HuH-7.5 (cell line): ENCODE data around the gene TMEM175.
"Not testable (repeated sequence)": the region's sequence is repeated elsewhere in the genome, so short reads cannot be mapped to it uniquely, and the experiment has no call there.

Source experiments
- DNase-seq: peaks from one replicate; pipeline ENCODE4 v3.0.0; 2011; ENCODE audit warnings: low spot score

The TMEM175 gene

DNA sequence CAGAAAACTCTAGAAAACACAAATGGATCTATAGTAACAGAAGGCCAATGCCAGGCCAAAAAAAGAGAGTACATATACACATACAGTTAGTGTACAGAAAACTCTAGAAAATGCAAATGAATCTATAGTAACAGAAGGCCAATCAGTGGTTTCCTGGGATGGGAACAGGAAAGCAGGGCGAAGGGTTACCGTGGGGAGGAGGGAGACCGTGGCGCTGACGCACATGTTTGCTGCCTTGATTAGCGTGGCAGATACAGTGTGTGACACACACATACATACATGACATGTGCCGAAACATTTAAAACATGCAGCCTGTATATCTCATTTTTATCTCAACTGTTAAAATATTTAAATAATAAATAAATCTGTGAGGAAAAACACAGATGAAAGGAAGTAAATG lies 14.8 kb upstream of the TMEM175 start:
- DNase-seq, result no peak

DNA sequence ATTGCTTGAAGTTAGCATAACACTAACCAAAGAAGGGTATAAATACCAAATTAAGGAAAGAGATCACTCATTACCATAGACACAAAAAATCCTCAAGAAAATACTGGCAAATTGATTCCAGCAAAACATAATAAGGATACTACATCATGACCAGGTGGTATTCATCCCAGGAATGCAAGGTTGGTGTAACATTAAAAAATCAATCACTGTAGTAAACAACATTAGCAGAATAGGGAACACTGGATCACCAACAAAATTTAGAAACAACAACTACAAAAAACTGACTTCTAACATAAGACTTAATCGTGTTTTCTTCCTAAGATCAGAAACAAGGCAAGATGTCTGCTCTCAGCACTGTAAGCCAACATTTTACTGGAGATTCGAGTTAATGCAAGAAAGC lies 14.3 kb upstream of the TMEM175 start:
- DNase-seq, result no peak

DNA sequence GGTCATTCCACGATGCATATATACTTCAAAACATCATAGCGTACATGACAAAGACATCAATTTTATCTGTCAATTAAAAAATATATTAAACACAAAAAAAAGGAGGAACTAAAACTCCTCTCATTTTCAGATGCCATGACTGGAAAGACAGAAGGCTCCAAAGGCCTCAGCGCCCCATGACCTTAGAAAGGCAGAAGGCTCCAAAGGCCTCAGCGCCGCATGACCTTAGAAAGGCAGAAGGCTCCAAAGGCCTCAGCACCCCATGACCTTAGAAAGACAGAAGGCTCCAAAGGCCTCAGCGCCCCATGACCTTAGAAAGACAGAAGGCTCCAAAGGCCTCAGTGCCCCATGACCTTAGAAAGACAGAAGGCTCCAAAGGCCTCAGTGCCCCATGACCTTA lies 13.7 kb upstream of the TMEM175 start:
- not testable (repeated sequence) for DNase-seq

DNA sequence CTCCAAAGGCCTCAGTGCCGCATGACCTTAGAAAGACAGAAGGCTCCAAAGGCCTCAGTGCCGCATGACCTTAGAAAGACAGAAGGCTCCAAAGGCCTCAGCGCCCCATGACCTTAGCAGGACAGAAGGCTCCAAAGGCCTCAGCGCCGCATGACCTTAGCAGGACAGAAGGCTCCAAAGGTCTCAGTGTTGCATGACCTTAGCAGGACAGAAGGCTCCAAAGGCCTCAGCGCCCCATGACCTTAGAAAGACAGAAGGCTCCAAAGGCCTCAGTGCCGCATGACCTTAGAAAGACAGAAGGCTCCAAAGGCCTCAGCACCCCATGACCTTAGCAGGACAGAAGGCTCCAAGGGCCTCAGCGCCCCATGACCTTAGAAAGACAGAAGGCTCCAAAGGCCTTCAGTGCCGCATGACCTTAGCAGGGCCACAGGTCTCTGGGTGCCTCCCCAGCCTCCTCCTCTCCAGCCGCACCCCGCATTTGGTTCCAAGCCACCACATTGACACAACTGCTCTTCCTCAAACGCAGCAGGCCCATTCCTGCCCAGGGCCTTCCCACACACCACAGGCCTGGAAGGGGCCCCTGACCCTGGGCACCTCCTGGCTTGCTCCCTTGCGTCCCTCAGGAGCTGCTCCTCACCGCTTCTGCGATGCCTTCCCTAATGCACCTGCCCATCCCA lies 13.1 kb upstream of the TMEM175 start:
- not testable (repeated sequence) for DNase-seq

DNA sequence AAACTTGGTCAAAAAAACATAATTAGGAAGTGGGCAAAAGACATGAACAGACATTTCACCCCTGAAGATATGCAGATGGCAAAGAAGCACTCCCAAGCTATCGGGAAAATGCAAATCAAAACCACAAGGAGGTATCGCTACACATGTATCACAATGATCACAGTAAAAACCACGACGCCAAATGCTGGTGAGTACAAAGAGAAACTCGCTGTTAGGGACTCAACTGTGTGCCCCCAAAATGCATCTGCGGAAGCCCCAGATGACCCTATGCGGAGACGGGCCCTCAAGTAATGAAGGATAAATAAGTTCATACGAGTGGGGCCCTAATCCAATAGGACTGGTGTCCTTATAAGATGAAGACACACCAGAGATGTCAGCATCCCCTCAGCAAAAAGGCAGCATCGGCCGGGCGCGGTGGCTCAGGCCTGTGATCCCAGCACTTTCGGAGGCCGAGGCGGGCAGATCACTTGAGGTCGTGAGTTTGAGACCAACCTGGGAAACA lies 10.4 kb upstream of the TMEM175 start:
- DNase-seq, result no peak

DNA sequence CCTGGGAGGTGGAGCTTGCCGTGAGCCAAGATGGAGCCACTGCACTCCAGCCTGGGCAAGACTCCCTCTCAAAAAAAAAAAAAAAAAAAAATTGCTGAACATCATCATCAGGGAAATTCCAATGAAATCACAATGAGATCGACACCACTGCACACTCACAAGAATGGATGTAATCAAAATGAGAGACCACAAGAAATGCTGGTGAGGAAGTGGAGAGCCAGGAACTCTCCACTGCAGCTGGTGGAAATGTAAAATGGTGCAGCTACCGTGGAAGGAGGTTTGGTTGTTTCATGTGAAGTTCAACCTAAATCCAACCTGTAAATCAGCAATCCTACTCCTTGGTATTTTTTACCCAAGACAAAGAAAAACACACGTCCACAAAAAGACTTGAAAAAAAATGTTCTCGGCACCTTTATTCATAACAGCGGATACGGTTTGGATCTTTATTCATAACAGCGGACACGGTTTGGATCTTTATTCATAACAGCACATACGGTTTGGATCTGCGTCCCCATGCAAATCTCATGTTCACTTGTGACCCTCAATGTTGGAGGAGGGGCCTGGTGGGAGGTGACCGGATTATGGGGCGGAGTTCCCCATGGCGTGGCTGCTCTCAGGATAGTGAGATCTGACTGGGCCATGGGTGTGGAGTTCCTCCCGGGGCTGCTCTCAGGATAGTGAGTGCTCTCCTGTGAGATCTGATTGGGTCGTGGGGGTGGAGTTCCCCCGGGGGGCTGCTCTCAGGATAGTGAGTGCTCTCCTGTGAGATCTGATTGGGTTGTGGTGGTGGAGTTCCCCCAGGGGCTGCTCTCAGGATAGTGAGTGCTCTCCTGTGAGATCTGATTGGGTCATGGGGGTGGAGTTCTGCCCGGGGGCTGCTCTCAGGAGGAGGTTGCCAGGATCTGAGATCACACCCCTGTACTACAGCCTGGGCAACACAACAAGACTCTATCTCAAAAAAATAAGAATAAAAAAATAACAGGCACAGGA lies 7.9 kb upstream of the TMEM175 start:
- no peak for DNase-seq

DNA sequence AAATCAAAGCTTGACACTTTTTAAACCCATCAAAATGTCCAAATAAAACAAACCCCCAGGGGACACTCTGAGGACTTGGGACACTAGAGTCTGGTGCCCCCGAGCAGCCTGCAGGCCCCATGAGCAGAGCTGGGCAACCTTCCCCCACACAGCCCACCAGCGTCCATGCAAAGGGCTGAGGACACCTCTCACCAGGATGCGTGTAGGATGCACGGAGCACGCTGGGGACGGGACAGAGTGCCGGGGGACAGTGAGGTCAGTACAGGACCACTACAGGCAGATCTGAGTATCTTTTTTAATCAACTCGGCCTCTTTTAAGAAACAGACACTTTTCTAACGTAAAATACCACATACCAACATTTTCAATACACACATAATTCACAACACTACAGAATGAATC lies 7.1 kb upstream of the TMEM175 start:
- DNase-seq, result no peak

DNA sequence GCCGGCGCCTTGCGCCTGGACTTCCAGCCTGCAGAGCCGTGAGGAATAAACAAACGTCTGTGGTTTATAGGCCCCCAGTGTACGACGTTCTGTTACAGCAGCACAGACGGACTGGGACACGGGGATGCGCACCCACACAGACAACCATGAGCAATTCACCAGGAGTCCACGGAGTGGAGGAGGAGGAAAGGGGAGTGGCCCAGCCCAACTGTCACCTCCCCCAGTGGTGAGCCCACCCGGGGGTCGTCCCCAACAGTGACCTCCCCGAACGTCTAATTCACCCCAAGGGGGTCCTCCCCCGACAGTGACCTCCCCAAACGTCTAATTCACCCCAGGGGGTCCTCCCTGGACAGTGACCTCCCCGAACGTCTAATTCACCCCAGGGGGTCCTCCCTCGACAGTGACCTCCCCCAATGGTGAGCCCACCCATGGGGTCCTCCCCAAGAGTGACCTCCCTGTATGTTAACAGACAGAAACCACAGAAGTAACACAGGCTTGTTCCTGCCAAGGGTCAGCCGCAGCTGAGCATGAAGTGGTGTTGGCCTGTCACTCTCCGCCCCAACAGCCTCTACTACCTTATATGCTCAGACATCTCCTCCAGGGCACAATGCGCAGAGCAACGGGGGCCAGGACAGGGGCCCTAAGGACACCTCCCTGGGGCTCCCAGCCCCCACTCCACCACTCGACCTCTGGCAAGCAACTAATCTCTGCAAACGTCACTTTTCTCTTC lies 6.3 kb upstream of the TMEM175 start:
- DNase-seq, result no peak

DNA sequence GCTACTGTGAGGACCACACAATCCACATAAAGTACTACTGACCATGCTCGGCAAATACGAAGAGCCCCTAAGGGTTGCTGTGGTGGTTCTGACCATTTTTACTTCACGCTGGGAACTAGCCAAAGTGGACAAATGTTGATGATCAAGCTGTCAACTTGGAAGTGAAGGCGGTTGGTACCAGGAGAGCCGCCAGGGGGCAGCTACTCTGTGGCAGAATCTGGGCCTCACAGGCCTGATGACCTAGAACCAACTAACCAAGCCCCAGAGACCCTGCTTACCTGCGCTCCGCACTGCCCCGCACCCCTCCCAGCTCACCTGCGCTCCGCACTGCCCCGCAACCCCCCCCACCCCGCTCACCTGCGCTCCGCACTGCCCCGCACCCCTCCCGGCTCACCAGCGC lies 5.7 kb upstream of the TMEM175 start:
- DNase-seq, result no peak

DNA sequence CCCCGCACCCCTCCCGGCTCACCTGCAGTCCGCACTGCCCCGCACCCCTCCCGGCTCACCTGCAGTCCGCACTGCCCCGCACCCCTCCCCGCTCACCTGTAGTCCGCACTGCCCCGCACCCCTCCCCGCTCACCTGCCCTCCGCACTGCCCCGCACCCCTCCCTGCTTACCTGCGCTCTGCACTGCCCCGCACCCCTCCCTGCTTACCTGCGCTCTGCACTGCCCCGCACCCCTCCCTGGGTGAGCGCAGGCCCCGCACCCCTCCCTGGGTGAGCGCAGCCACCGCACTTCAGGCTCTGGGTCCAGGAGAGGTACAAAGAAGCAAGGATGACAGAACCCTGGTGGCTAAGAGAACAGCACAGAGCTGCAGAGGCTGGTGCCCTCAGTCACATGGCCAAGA lies 4.7 kb upstream of the TMEM175 start:
- DNase-seq, result not testable (repeated sequence)

DNA sequence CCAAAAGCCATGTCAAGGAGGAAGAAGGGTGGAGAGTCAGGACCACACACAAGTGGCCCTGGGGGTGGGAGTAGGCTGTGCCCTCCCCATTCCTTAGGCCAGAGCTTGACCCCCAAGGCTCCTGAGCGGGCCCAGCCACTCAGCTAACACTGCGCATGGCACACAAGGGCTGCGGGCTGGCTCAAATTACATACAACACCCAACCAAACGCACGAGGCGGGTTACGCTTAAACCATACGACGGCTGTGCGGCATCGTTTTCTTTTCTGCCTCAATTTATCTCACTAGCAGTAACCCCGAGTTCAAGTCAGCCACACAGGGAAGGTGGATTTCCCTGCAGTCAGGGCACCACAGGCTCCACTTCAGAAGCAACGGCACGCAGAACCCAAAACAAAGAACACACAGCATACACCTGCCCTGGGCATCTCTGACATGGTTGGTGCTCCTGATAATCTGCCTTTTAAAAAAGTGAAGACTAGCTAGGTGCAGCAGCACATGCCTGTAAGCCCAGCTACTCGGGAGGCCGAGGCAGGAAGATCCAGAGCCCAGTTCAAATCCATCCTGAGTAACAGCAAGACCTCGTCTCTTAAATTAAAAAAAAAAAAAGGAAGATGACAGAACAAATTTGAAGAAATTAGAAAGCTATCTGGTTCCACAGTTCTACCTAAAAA lies 3.0 kb upstream of the TMEM175 start:
- no peak for DNase-seq

DNA sequence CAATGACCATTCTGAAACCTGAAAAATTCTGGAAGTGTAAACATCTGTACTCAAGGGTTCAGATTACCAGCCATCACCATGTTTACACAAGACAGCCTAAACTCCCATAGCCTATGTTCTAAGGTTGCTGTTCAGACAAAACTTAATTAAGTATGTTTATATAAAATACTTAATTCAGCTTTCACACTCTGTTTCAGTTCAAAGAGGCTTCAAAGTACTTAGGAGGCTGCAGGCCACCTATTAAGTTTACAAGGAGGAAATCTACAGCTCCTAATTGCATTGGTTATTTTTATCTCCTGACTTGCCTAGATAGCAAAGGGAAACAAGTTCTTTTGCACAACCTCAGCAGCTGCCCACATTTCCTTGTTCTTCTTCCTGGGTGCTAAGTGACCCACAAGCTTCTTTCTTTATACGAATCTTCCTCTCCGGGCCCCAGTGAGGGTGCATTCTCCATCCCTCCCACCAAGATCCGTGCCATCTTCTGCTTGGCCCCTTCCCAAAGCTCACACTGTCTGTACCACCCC lies 2.2 kb upstream of the TMEM175 start:
- DNase-seq, result peak; percentile 77

DNA sequence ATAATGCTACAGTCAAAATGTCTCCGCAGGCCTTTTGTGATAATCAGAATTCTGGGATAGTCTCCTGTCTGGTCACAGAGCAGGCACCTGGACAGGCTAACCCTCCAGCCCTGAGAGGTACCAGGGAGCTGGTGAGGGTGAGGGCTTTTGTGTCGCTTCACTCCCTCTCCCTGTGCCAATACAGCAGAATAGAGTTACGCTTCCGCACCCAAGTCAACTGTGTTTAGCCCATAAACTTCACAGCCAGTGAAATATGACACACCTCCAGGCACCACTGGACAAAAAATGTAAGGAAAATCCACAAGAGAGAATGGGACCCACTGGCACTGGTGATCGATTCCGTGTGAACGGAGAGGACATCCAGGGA lies 1.4 kb upstream of the TMEM175 start:
- DNase-seq, result no peak

DNA sequence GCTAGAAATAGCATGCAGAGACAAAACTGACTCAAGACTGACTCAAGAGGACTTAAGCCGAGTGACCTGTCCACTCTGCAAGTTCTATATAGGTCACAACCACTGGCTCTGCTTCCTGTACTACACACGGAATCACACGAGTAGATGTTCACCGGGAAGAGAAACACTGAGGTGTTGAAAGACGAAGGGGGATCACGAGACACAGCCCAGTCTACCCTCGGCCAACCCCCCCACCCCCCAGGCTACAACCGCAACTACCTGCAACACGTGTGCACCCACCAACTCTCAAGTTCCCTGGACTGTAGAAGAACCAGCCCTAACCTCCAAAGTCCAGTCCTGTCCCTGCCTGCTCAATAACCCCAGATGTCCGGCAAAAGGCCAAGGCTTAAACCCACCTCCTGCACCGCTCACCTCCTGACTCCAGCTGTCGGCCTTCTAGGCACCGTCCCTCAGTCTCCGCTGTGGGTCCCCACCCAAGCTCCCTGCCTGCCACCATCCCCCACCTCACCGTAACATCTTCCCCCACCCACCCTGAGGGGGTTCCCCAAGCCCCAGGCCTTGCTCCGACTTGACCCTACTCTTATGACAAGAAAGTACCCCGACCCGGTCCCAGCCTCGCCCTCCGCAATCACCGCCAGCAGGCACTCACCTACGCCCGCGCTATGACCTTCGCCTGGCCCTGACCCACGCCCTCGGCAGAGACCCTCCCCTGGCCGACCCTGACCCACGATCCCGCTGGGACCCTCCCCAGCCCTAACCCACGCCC lies 883 bp upstream of the TMEM175 start:
- DNase-seq, result no peak

DNA sequence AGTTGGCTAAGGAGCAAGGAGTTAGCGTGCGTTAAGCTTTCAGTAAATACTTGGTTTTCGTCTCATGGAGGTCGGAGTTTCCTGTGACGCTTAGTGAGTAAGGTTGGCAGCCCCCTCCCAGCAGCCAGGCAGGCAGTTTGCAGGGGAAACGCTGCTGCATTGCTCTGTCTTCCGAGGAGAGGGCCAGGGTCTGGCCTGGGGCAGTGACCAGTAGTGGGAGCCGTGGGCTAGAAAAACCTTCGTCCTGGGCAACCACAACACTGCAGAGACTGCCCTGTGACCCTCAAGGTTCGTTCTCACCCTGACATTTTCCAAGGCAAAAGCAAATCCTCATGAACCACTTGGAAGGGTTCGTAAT lies 432 bp downstream of the TMEM175 start:
- DNase-seq, result peak; percentile 66

DNA sequence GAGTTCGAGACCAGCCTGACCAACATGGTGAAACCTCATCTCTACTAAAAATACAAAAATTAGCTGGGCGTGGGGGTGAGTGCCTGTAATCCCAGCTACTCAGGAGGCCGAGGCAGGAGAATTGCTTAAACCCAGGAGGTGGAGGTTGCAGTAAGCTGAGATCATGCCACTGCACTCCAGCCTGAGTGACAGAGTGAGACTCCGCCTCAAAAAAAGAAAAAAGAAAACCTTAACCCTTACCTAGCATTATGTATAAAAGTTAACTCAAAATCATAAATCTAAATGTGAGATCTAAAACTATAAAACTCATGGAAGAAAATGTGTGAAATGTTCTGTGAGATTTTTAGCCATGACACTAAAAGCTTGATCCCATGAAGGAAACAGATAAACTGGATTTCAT lies 7.2 kb downstream of the TMEM175 start:
- DNase-seq, result not testable (repeated sequence)

DNA sequence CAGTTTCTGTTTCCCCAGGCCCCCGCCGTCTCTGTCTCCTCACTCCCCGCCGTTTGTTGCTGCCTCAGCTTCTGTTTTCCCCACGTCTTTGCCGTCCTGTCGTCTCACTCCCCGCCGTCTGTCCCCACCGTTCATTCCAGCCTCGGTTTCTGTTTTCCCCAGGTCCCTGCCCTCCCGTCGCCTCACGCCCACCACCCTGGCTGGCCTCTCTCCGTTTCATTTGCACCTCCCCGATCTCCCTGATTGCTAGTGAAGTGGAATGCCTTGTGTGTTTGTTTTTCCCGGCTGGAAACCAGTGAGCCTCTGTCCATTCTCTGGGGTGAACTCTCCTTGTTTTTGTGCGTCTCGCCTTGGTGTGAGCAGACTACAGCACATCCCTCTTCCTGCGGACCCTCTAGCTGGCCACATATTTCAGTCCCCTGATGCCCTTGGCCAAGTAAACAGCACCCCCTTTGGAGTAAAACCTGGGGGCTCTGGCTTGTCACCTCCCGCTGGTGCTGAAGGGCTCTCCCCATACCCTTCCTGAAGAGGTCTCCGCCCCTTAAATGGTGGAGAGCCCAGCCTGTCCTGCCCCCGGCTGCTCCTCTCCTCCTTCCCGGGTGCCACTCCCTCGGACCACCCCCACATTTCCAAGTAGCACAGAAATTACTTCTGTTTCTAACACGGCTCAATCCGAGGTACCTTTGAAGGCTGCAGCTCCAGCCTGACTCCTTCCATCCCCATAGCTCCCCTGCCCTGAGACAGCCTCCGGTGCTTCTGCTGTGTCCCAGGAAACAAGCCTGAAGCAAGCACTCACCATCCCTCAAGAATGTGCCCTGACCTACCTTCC lies 13.2 kb downstream of the TMEM175 start:
- no peak for DNase-seq

DNA sequence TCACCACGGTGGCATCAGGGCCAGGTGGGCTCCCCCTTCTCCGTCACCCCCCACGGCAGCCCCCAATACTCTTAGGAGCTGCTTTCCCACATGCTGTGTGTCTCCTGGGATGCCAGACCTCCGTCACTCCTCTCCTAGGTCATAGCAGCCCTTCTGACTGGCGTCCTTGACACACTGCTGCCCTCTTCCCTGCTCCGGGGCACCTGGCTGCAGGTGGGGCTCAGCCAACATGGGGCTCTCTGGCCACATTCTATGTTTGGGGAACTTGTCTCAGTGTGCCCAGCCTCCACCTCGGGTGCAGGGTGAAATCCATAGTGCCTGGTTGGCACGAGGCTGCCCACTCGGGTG lies 13.8 kb downstream of the TMEM175 start:
- DNase-seq, result no peak

DNA sequence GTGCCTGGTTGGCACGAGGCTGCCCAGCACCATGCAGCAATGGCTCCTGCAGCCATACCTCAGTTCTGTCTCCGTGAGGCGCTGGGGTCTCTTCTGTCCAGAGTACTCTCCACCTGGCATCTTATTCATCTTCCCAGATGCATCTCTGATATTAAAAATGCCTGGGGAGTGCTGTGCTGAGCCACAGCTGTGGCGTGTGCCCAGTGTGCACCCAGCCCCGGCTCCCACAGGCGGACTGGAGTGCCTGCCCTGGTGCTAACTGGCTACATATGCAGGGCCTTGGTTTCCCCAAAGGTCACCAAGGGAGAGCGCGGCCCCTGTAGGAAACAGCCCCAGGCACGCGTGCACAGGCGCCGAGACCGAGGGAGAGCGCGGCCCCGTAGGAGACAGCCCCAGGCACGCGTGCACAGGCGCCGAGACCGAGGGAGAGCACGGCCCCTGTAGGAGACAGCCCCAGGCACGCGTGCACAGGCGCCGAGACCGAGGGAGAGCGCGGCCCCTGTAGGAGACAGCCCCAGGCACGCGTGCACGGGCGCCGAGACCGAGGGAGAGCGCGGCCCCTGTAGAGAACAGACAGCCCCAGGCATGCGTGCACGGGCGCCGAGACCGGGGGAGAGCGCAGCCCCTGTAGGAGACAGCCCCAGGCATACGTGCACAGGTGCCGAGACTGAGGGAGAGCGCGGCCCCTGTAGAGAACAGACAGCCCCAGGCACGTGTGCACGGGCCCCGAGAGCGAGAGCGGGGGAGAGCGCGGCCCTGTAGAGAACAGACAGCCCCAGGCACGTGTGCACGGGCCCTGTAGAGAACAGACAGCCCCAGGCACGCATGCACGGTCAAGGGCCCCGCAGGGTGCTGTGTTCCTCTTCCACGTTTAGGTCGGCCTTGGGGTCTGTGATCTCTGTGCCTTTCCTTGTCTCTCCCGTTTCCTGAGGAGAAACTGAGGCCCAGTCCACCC lies 14.5 kb downstream of the TMEM175 start:
- no peak for DNase-seq
